Ovary (tissue), 9 donors: Measurements from ENCODE around the gene ACSM6. TPM values are rescaled to one million over a fixed set of nuclear protein-coding genes. Genes with fewer than 3 reads are reported as not detected.

Experiments used
- DNase-seq, 5 donors: peaks; one replicate each; pipeline ENCODE4 v3.0.0-alpha.2; 2019 to 2020
- H3K27ac ChIP-seq, 2 donors: fragments of 200-600 bp; one replicate each; pipeline versions ENCODE4 v1.5.1 to v1.8.0; 2019 to 2022
- H3K27me3 ChIP-seq: fragments of 200-600 bp; one replicate; pipeline ENCODE4 v1.8.0; 2022
- H3K36me3 ChIP-seq: fragments of 200-600 bp; sonication (generic); one replicate; pipeline ENCODE4 v1.5.1; 2019
- H3K4me1 ChIP-seq: one replicate; pipeline ENCODE4 v1.8.1; 2013; ENCODE audit warnings: mild to moderate bottlenecking, moderate library complexity; ENCODE audit not compliant: insufficient read depth
- H3K4me3 ChIP-seq: fragments of 200-600 bp; sonication (generic); one replicate; pipeline ENCODE4 v1.5.1; 2017
- H3K9me3 ChIP-seq, 2 donors: fragments of 200-600 bp in 1 of 2; sonication (generic) in 1 of 2; one replicate each; pipeline versions ENCODE4 v1.5.1 to v1.8.1; 2013 to 2019; ENCODE audit warnings: mild to moderate bottlenecking in 1 of 2, moderate library complexity in 1 of 2
- EP300 ChIP-seq: sonication (generic); formaldehyde crosslinking; IDR thresholded peaks from one replicate; pipeline ENCODE4 v1.6.1; 2017; ENCODE audit warnings: antibody characterized with exemption
- POLR2A ChIP-seq: fragments of 450-650 bp; IDR thresholded peaks from one replicate; pipeline ENCODE4 v1.6.1; 2017; ENCODE audit warnings: antibody characterized with exemption, mild to moderate bottlenecking, moderate library complexity
- WGBS, 3 donors: extraction: QIAGEN DNeasy Blood & Tissue Kit in 1 of 3; methylation state at CpG; one replicate each; pipeline versions ENCODE4 v1.1.5 to v1.1.7; 2013 to 2017; 5-methylcytosine and 5-hydroxymethylcytosine counted together
- intact Hi-C, 4 donors: fragments of 100-400 bp; cut with DNase I; formaldehyde crosslinking; loops; one replicate each; pipeline versions ENCODE4 v1.11.0 to v1.15.1; 2022 to 2023
- polyA plus RNA-seq, 2 donors: library from polyadenylated mRNA; stranded (reverse); fragments of 200-250 nt in 1 of 2; fragments of 350-450 nt in 1 of 2; fragmentation: Illumina TruSeq in 1 of 2; extraction: RNeasy Lipid Tissue Mini Kit (QIAGEN cat#74804) in 1 of 2; gene quantifications; one replicate each; pipeline ENCODE4 v1.2.3, GENCODE V29; 2013 to 2014
- total RNA-seq, 7 donors: library from RNA; depleted of rRNA in 2 of 7; stranded (reverse); fragments of >200 nt in 2 of 7; fragmentation: NEBNext Ultra II Directional in 3 of 7; extraction: Animal tissue kit (Norgen Biotek cat#: 25700) in 3 of 7; gene quantifications; one replicate each; pipeline versions ENCODE4 v1.1.0 to v1.2.4, GENCODE V29; 2016 to 2023
- TF ChIP-seq, protein P1 (sequence below), 3 donors: fragments of 450-650 bp in 2 of 3; fragments of 200-600 bp in 1 of 3; IDR thresholded peaks; one replicate each; pipeline versions ENCODE4 v1.5.1 to v1.8.0; 2016 to 2022; ENCODE audit warnings: antibody characterized with exemption in 3 of 3, mild to moderate bottlenecking in 1 of 3
- donor health status: DM: no; HTN: no; CAD: no; lungs with moderate emphysema.
- donor health status: DM: no; HTN: no; CAD: no.
- donor health status: Bipolar disorder and iron deficiency.
- donor health status: DM: yes; HTN: yes; CAD: no.
- donor health status: DM: no; HTN: no; CAD: no.
- donor health status: DM: yes; HTN: yes; CAD: no.

Gene ACSM6
- total and polyA plus RNA-seq, 9 donors, result 0.13 TPM; not detected in 8

- Histone ChIP-seq H3K4me1 (no peaks in the 10 kb centered on the region), H3K9me3 (no peaks in the 10 kb centered on the region), H3K27me3 (no peaks in the 10 kb centered on the region), H3K27ac (no peak overlapping the region), H3K36me3 (no peaks in the 10 kb centered on the region), H3K4me3 (no peak overlapping the region)
- WGBS, 3 donors, result 95 to 97% (median 96%) methylated on average over 6 of the region's 6 CpGs
- intact Hi-C loops, result loop anchor here in 1 of 4 donors (5.0 kb wide), 1 partner anchor 86 kb away; no protein-coding TSS in a partner anchor
- no peak for TF ChIP-seq POLR2A
- TF ChIP-seq, protein P1, sequence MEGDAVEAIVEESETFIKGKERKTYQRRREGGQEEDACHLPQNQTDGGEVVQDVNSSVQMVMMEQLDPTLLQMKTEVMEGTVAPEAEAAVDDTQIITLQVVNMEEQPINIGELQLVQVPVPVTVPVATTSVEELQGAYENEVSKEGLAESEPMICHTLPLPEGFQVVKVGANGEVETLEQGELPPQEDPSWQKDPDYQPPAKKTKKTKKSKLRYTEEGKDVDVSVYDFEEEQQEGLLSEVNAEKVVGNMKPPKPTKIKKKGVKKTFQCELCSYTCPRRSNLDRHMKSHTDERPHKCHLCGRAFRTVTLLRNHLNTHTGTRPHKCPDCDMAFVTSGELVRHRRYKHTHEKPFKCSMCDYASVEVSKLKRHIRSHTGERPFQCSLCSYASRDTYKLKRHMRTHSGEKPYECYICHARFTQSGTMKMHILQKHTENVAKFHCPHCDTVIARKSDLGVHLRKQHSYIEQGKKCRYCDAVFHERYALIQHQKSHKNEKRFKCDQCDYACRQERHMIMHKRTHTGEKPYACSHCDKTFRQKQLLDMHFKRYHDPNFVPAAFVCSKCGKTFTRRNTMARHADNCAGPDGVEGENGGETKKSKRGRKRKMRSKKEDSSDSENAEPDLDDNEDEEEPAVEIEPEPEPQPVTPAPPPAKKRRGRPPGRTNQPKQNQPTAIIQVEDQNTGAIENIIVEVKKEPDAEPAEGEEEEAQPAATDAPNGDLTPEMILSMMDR (IDR thresholded peaks at IDR 0.05), result no peak
- no peak for TF ChIP-seq EP300
- DNase-seq, result no peak
Measured at GRCh38 chr10:95240811-95241210, 46.8 kb downstream of the ACSM6 start.

DNA sequence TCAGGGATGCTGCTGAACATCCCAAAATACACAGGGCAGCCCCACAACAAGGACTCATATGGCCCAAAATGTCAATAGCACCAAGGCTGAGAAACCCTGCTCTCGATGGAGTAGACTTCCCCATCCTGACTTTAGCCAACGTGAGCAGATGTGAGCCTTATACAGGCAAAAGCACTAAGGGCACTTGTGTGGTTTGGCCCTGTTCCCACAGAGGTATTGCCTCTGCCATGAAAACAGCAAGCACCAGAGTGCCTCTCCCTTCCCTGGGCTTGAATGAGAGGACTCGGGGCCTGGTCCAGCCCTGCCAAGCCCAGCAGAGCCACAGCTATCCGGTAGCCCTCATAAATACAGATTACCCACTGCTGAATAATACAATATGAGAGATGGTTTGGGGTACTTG, 47.5 kb downstream of the ACSM6 start:
- 75 to 88% (median 77%) methylated on average over 4 of the region's 4 CpGs for WGBS, 3 donors
- TF ChIP-seq POLR2A (no peak), EP300 (no peak)
- TF ChIP-seq, protein P1 (IDR thresholded peaks at IDR 0.05), result no peak
- Histone ChIP-seq H3K4me1 (no peaks in the 10 kb centered on the region), H3K36me3 (no peaks in the 10 kb centered on the region), H3K9me3 (no peaks in the 10 kb centered on the region), H3K27ac (no peak overlapping the region), H3K27me3 (no peaks in the 10 kb centered on the region), H3K4me3 (no peak overlapping the region)
- intact Hi-C loops, result loop anchor here in 1 of 4 donors (5.0 kb wide), 1 partner anchor 86 kb away; no protein-coding TSS in a partner anchor
- no peak for DNase-seq

- no peaks in the 10 kb centered on the region for H3K4me1 ChIP-seq
- no peaks in the 10 kb centered on the region for H3K36me3 ChIP-seq
- no peak overlapping the region for H3K27ac ChIP-seq
- no peaks in the 10 kb centered on the region for H3K27me3 ChIP-seq
- no peak for DNase-seq
- 77 to 83% (median 81%) methylated on average over 8 of the region's 8 CpGs for WGBS, 3 donors
- H3K9me3 ChIP-seq, result no peaks in the 10 kb centered on the region
- TF ChIP-seq EP300 (no peak), POLR2A (no peak)
- TF ChIP-seq, protein P1 (IDR thresholded peaks at IDR 0.05), result no peak
- no peak overlapping the region for H3K4me3 ChIP-seq
- intact Hi-C loops, result loop anchor here in 1 of 4 donors (5.0 kb wide), 1 partner anchor 85 kb away; no protein-coding TSS in a partner anchor
Measured at GRCh38 chr10:95242581-95243317, 48.7 kb downstream of the ACSM6 start.

- intact Hi-C loops, result loop anchor here in 1 of 4 donors (5.0 kb wide), 1 partner anchor 84 kb away; no protein-coding TSS in a partner anchor
- H3K27me3 ChIP-seq, result no peaks in the 10 kb centered on the region
- no peak for DNase-seq
- TF ChIP-seq EP300, result no peak
- TF ChIP-seq POLR2A, result no peak
- TF ChIP-seq, protein P1 (IDR thresholded peaks at IDR 0.05), result no peak
- 58 to 71% (median 58%) methylated on average over 3 of the region's 3 CpGs for WGBS, 3 donors
- H3K9me3 ChIP-seq, result no peaks in the 10 kb centered on the region
- H3K36me3 ChIP-seq, result no peaks in the 10 kb centered on the region
- no peaks in the 10 kb centered on the region for H3K4me1 ChIP-seq
- no peak overlapping the region for H3K4me3 ChIP-seq
- H3K27ac ChIP-seq, result no peak overlapping the region
Measured at GRCh38 chr10:95243318-95243617, 49.2 kb downstream of the ACSM6 start.
